ENCODE results near the gene DBNDD2. TPM values are rescaled to one million over a fixed set of nuclear protein-coding genes. Genes with fewer than 3 reads are reported as not detected.

Gene DBNDD2
- total RNA-seq, 1 experiment from 2014 or later = 113 TPM

DNA sequence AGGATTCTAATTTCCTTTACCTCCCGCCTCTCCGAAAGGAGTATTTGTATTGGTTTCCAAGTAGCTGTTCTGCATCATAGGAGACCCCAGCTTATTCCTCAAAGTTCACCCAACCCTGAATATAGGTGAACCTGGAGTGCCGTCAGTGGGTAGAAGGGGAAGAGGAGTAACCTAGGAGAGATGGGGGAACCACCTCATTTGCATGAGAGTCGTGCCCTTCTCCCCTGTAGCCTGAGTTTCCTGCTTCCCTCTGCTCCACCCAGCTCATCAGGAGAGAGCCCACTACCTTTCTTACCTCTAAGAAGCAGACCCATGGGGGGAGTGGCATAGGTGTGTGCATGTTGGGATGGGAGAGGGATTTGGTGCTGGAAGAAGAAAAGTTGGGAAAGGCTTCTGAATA lies 44.1 kb downstream of the DBNDD2 start:
- no peak overlapping the region for H3K27ac Mint-ChIP-seq (ENCODE audit: unreplicated experiment)
- peaks cover 5% of the 10 kb centered on the region for H3K36me3 Mint-ChIP-seq (ENCODE audit: insufficient read depth, unreplicated experiment)
- DNase-seq = peak; percentile 44
- peaks cover 38% of the 10 kb centered on the region for H3K27me3 Mint-ChIP-seq (ENCODE audit: unreplicated experiment)
- no peak overlapping the region for H3K4me3 Mint-ChIP-seq (ENCODE audit: low read depth, unreplicated experiment)
- TF ChIP-seq, protein P1, sequence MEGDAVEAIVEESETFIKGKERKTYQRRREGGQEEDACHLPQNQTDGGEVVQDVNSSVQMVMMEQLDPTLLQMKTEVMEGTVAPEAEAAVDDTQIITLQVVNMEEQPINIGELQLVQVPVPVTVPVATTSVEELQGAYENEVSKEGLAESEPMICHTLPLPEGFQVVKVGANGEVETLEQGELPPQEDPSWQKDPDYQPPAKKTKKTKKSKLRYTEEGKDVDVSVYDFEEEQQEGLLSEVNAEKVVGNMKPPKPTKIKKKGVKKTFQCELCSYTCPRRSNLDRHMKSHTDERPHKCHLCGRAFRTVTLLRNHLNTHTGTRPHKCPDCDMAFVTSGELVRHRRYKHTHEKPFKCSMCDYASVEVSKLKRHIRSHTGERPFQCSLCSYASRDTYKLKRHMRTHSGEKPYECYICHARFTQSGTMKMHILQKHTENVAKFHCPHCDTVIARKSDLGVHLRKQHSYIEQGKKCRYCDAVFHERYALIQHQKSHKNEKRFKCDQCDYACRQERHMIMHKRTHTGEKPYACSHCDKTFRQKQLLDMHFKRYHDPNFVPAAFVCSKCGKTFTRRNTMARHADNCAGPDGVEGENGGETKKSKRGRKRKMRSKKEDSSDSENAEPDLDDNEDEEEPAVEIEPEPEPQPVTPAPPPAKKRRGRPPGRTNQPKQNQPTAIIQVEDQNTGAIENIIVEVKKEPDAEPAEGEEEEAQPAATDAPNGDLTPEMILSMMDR (IDR thresholded peaks at IDR 0.05; ENCODE audit: unreplicated experiment) = no peak
- H3K4me1 Mint-ChIP-seq (ENCODE audit: low read depth, unreplicated experiment) = peaks cover 25% of the 10 kb centered on the region
- CTCF ChIA-PET = interaction anchor here (1.2 to 2.1 kb wide), 5 partner anchors 18 to 158 kb away, joined by 3 to 8 read pairs (median 5); partner anchors contain the start of gene WFDC2
- intact Hi-C loops (cut with micrococcal nuclease; ENCODE audit: unreplicated experiment) = loop anchor here (5.0 to 10.0 kb wide), 2 partner anchors 173 to 320 kb away; partner anchors contain the start of gene WFDC10A
- no TSS peak for BruUV-seq (replicated peaks)
- no peaks in the 10 kb centered on the region for H3K9me3 Mint-ChIP-seq (ENCODE audit: low read depth, unreplicated experiment)

DNA sequence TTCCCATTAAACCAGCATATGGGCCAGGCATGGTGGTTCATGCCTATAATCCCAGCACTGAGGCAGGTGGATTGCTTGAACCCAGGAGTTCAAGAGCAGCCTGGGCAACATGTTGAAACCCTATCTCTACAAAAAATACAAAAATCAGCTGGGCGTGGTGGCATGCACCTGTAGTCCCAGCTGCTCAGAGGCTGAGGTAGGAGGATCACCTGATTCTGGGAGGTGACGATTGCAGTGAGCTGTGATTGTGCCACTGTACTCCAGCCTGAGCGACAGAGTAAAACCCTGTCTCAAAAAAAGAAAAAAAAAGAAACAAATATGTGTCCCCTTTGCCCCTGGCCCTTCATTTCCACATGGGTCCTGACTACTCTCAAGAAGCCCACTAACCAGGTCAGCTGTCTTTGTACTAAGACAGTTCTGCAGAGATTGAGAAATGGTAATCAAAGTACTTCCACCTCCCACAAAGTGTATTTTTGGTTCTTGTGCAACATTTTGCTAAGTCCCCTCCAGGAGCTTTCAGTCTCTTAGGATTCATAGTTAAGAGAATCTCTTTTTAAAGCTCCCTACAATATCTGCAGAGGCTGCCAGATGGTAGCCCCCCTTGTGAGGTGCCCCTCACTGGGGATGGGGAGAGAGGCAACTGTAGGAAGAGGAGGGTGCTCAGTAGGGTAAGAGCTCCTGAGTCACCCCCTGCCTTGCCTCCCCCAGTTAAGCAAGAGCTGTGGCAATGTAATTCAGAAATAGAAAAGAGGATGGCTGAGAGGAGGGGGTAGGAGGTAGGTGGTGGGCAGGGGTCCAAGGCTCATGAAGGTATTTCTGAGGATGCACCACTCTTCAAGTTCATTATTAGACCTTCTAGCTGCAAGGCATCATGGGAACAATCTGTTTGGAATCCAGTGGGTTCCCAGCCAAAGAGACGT lies 44.9 kb downstream of the DBNDD2 start:
- Mint-ChIP-seq H3K9me3 (ENCODE audit: low read depth, unreplicated experiment) (no peaks in the 10 kb centered on the region), H3K27ac (ENCODE audit: unreplicated experiment) (no peak overlapping the region), H3K4me3 (ENCODE audit: low read depth, unreplicated experiment) (no peak overlapping the region), H3K27me3 (ENCODE audit: unreplicated experiment) (peaks cover 32% of the 10 kb centered on the region), H3K36me3 (ENCODE audit: insufficient read depth, unreplicated experiment) (no peaks in the 10 kb centered on the region), H3K4me1 (ENCODE audit: low read depth, unreplicated experiment) (peaks cover 18% of the 10 kb centered on the region)
- TF ChIP-seq, protein P1 (IDR thresholded peaks at IDR 0.05; ENCODE audit: unreplicated experiment) = no peak
- intact Hi-C loops (cut with micrococcal nuclease; ENCODE audit: unreplicated experiment) = loop anchor here (5.0 to 10.0 kb wide), 2 partner anchors 172 to 319 kb away; partner anchors contain the start of gene WFDC10A
- CTCF ChIA-PET = interaction anchor here (0.8 to 2.3 kb wide), 10 partner anchors 12 to 318 kb away, joined by 3 to 9 read pairs (median 6); partner anchors contain the start of gene WFDC2
- DNase-seq = no peak
- no TSS peak for BruUV-seq (replicated peaks)

DNA sequence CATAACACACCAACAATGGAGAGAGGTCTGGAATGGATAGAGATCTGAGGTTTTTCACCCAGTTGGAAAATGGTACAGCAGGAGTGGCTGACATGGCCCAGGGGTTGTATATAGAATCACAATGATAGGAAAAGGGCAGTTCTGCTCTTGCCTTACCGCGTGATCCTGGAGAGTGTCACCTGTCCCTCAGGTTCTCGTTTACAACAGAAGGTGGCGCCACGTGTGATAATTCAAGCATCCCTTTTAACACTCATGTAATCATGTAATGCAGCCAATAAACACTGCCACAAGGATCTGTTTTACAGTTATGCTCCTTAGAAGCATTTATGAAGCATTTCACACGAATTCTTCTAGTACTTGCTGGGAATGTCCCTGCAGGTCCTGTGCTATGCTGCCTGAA lies 48.5 kb downstream of the DBNDD2 start:
- Mint-ChIP-seq H3K4me1 (ENCODE audit: low read depth, unreplicated experiment) (peaks cover 18% of the 10 kb centered on the region), H3K4me3 (ENCODE audit: low read depth, unreplicated experiment) (no peak overlapping the region), H3K36me3 (ENCODE audit: insufficient read depth, unreplicated experiment) (no peaks in the 10 kb centered on the region), H3K27ac (ENCODE audit: unreplicated experiment) (no peak overlapping the region), H3K27me3 (ENCODE audit: unreplicated experiment) (peaks cover 24% of the 10 kb centered on the region), H3K9me3 (ENCODE audit: low read depth, unreplicated experiment) (no peaks in the 10 kb centered on the region)
- intact Hi-C loops (cut with micrococcal nuclease; ENCODE audit: unreplicated experiment) = loop anchor here (10.0 kb wide), 1 partner anchor 168 kb away; the partner anchor contains the start of gene WFDC10A
- CTCF ChIA-PET = interaction anchor here (0.7 to 1.0 kb wide), 3 partner anchors 14 to 415 kb away, joined by 3 to 8 read pairs (median 6); no protein-coding TSS in a partner anchor
- BruUV-seq (replicated peaks) = no TSS peak
- TF ChIP-seq, protein P1 (IDR thresholded peaks at IDR 0.05; ENCODE audit: unreplicated experiment) = peak; percentile 65
- peak; percentile 69 for DNase-seq

GRCh38 chr20:45459606-45460005 lies 51.5 kb downstream of the DBNDD2 start:
- Mint-ChIP-seq H3K4me1 (ENCODE audit: low read depth, unreplicated experiment) (peaks cover 8% of the 10 kb centered on the region), H3K27me3 (ENCODE audit: unreplicated experiment) (peaks cover under 1% of the 10 kb centered on the region), H3K27ac (ENCODE audit: unreplicated experiment) (no peak overlapping the region), H3K36me3 (ENCODE audit: insufficient read depth, unreplicated experiment) (no peaks in the 10 kb centered on the region), H3K9me3 (ENCODE audit: low read depth, unreplicated experiment) (no peaks in the 10 kb centered on the region), H3K4me3 (ENCODE audit: low read depth, unreplicated experiment) (no peak overlapping the region)
- peak; percentile 34 for DNase-seq
- CTCF ChIA-PET = interaction anchor here (0.8 to 2.2 kb wide), 4 partner anchors 8 to 1441 kb away, joined by 3 to 7 read pairs (median 3); partner anchors contain the start of gene WFDC2
- intact Hi-C loops (cut with micrococcal nuclease; ENCODE audit: unreplicated experiment) = loop anchor here (10.0 kb wide), 1 partner anchor 165 kb away; the partner anchor contains the start of gene WFDC10A
- no TSS peak for BruUV-seq (replicated peaks)
- TF ChIP-seq, protein P1 (IDR thresholded peaks at IDR 0.05; ENCODE audit: unreplicated experiment) = peak; percentile 39

Small RNAs within 50 kb of the gene (microRNA-seq; reads per million reads assigned to microRNA genes)
- gene MIR6812 = 5.6 reads per million, percentile 18 among the genes with 10 or more reads in this experiment

Other genes starting within 250 kb of the DBNDD2 start
- gene PI3, start 233.4 kb upstream of the DBNDD2 start, total RNA-seq (2022) = 52.0 and 52.1 TPM in 2 replicates
- gene SEMG1, start 201.3 kb upstream of the DBNDD2 start, total RNA-seq (2022) = 0.21 TPM in 1 of 2 replicates, not detected in the other
- not detected in 2 replicates for gene SEMG2, start 186.9 kb upstream of the DBNDD2 start, total RNA-seq (2022)
- 270 and 446 TPM in 2 replicates for gene SLPI, start 153.7 kb upstream of the DBNDD2 start, total RNA-seq (2022)
- not detected in 2 replicates for gene RBPJL, start 101.4 kb upstream of the DBNDD2 start, total RNA-seq (2022)
- gene MATN4, start 100.0 kb upstream of the DBNDD2 start, total RNA-seq (2022) = 0.17 and 0.29 TPM in 2 replicates
- 238 and 256 TPM in 2 replicates for gene SDC4, start 59.9 kb upstream of the DBNDD2 start, total RNA-seq (2022)
- 42.1 and 45.5 TPM in 2 replicates for gene SYS1, start 45.1 kb upstream of the DBNDD2 start, total RNA-seq (2022)
- 0.52 and 0.88 TPM in 2 replicates for gene TP53TG5, start 30.0 kb upstream of the DBNDD2 start, total RNA-seq (2022)
- gene PIGT, start 7.9 kb downstream of the DBNDD2 start, total RNA-seq (2022) = 192 and 193 TPM in 2 replicates
- 295 TPM in 2 replicates for gene WFDC2, start 61.5 kb downstream of the DBNDD2 start, total RNA-seq (2022)
- not detected in 2 replicates for gene SPINT3, start 107.3 kb downstream of the DBNDD2 start, total RNA-seq (2022)
- gene WFDC6, start 131.2 kb downstream of the DBNDD2 start, total RNA-seq (2022) = not detected in 2 replicates
- gene EPPIN, start 139.1 kb downstream of the DBNDD2 start, total RNA-seq (2022) = not detected in 2 replicates
- not detected in 2 replicates for gene WFDC8, start 171.0 kb downstream of the DBNDD2 start, total RNA-seq (2022)
- gene WFDC10A, start 221.4 kb downstream of the DBNDD2 start, total RNA-seq (2022) = not detected in 2 replicates
- gene WFDC9, start 223.0 kb downstream of the DBNDD2 start, total RNA-seq (2022) = not detected in 2 replicates